ENCODE data around the gene TAOK3.
"Not testable (repeated sequence)": the region's sequence is repeated elsewhere in the genome, so short reads cannot be mapped to it uniquely, and the experiment has no call there.

The TAOK3 gene

GRCh38 chr12:118334939-118335567 lies 37.7 kb downstream of the TAOK3 start:
- DNase-seq, result no peak

- no peak for DNase-seq
Observed at GRCh38 chr12:118334241-118334640, 38.5 kb downstream of the TAOK3 start.

- DNase-seq, result no peak
Observed at GRCh38 chr12:118332511-118332910, 40.2 kb downstream of the TAOK3 start.

- DNase-seq, result no peak
Observed at GRCh38 chr12:118330421-118331018, 42.2 kb downstream of the TAOK3 start.

- no peak for DNase-seq
Observed at GRCh38 chr12:118328486-118329330, 44.0 kb downstream of the TAOK3 start.

- no peak for DNase-seq
Observed at GRCh38 chr12:118327391-118327790, 45.3 kb downstream of the TAOK3 start.

- DNase-seq, result no peak
Observed at GRCh38 chr12:118326991-118327390, 45.7 kb downstream of the TAOK3 start.

GRCh38 chr12:118325081-118325480 lies 47.6 kb downstream of the TAOK3 start:
- no peak for DNase-seq

GRCh38 chr12:118319627-118320026 lies 53.1 kb downstream of the TAOK3 start:
- no peak for DNase-seq

- DNase-seq, result no peak
Observed at GRCh38 chr12:118318744-118319143, 54.0 kb downstream of the TAOK3 start.

GRCh38 chr12:118317729-118318128 lies 55.0 kb downstream of the TAOK3 start:
- no peak for DNase-seq

- DNase-seq, result no peak
Observed at GRCh38 chr12:118315821-118316220, 56.9 kb downstream of the TAOK3 start.

GRCh38 chr12:118312578-118312977 lies 60.1 kb downstream of the TAOK3 start:
- DNase-seq, result no peak

- no peak for DNase-seq
Observed at GRCh38 chr12:118311666-118312065, 61.0 kb downstream of the TAOK3 start.

- DNase-seq, result no peak
Observed at GRCh38 chr12:118310320-118310719, 62.4 kb downstream of the TAOK3 start.

GRCh38 chr12:118308006-118308405 lies 64.7 kb downstream of the TAOK3 start:
- not testable (repeated sequence) for DNase-seq

GRCh38 chr12:118307069-118307954 lies 65.4 kb downstream of the TAOK3 start:
- DNase-seq, result no peak

- no peak for DNase-seq
Observed at GRCh38 chr12:118304093-118304492, 68.6 kb downstream of the TAOK3 start.

GRCh38 chr12:118302053-118302452 lies 70.7 kb downstream of the TAOK3 start:
- no peak for DNase-seq

GRCh38 chr12:118299791-118300460 lies 72.8 kb downstream of the TAOK3 start:
- no peak for DNase-seq

- no peak for DNase-seq
Observed at GRCh38 chr12:118297284-118297683, 75.4 kb downstream of the TAOK3 start.

GRCh38 chr12:118292836-118293235 lies 79.9 kb downstream of the TAOK3 start:
- no peak for DNase-seq

All from NCI-H748 treated with DMSO at 0.1 percent for 48 hours (cell line).